ENCODE measurements around the gene CDK6.

The CDK6 gene

DNA sequence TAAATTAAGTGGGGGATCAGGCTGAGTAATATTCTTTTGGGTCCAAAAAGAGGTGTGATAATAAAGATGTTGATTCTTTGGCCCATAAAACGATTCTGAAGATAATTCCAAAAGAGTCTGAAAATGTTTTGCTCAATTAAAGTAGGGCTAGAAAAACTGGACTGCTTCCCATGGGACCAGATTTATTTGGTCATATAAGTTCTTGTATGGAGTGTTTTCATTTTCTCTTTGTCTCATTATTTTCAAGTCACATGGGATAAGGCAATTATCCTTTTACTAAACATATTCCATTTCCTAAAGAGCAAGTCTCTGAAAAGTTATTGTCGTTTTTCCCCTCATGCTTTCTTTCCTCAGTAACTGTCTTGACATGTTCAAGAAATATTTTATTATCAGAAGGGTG lies 41.5 kb downstream of the CDK6 start:
- no peak overlapping the region for H3K4me3 ChIP-seq (ENCODE audit: low read depth, low read length)
- no peak for DNase-seq (ENCODE audit: low read depth)
- TF ChIP-seq, protein P1, sequence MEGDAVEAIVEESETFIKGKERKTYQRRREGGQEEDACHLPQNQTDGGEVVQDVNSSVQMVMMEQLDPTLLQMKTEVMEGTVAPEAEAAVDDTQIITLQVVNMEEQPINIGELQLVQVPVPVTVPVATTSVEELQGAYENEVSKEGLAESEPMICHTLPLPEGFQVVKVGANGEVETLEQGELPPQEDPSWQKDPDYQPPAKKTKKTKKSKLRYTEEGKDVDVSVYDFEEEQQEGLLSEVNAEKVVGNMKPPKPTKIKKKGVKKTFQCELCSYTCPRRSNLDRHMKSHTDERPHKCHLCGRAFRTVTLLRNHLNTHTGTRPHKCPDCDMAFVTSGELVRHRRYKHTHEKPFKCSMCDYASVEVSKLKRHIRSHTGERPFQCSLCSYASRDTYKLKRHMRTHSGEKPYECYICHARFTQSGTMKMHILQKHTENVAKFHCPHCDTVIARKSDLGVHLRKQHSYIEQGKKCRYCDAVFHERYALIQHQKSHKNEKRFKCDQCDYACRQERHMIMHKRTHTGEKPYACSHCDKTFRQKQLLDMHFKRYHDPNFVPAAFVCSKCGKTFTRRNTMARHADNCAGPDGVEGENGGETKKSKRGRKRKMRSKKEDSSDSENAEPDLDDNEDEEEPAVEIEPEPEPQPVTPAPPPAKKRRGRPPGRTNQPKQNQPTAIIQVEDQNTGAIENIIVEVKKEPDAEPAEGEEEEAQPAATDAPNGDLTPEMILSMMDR (IDR thresholded peaks at IDR 0.05; ENCODE audit: insufficient read depth, low read depth, low read length, missing control alignments), result no peak

DNA sequence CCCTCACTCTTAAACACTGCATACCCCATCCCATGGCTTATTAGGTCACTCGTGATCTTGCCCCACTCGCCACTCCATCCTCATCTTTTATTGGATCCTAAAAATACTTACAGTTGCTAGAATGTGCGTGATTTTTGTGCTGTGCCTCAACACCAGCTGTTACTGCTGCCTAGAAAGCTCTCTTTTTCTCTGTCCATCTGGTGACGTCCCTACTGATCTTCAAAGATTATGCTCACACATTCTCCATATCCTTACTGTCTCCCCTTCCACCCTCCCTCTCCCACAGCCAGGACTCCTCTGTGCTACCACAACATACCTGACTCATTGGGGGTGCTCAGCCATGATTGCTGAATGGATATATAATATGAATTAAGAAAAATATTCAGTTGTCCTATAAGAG lies 42.0 kb downstream of the CDK6 start:
- TF ChIP-seq, protein P1 (IDR thresholded peaks at IDR 0.05; ENCODE audit: insufficient read depth, low read depth, low read length, missing control alignments), result no peak
- H3K4me3 ChIP-seq (ENCODE audit: low read depth, low read length), result no peak overlapping the region
- DNase-seq (ENCODE audit: low read depth), result no peak

DNA sequence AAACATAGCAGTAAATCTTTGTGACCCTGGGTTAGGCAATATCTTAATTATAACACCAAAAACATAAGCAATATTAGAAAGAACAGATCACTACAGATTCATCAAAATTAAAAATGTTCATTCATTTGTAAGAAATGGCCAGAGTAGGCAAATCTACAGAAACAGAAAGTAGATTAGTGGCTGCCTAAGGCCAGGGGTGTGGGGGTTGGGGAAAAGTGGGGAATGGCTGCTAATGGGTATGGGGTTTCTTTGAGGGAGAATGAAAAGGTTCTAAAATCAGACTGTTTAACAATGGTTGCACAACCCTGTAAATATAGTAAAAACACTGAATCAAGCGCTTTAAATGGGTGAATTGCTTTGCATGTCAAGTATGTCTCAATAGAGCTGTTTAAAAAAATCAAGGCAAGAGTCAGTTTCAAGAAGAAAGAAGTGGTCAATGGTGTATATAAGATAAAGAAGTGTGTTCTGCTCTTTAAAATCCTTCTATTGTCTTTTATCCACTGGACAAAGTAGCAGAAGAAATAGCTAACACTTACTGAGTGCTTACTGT lies 42.6 kb downstream of the CDK6 start:
- no peak for DNase-seq (ENCODE audit: low read depth)

DNA sequence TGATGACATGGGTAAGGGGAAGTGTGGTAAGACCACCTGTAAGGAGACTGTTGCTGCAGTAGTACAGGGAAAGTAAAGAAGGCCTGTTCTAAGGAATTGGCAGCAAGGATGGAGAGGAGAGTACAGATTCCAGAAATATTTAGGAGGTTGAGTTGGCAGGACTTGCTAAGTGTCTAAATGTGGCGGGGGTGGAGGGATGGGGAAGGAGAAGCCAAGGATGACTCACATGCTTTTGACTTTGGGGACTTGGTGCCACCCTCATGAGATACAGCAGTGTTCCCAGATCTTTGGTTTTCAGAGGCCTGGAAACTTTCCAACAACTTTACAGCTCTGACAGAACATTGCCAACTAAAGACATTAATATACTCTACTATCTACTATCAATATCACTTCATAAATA lies 45.4 kb downstream of the CDK6 start:
- TF ChIP-seq, protein P1 (IDR thresholded peaks at IDR 0.05; ENCODE audit: insufficient read depth, low read depth, low read length, missing control alignments), result no peak
- no peak for DNase-seq (ENCODE audit: low read depth)
- no peak overlapping the region for H3K4me3 ChIP-seq (ENCODE audit: low read depth, low read length)

More for the DNA sequence above, 42.6 kb downstream of the CDK6 start:
- H3K4me3 ChIP-seq (ENCODE audit: low read depth, low read length), result no peak overlapping the region
- TF ChIP-seq, protein P1 (IDR thresholded peaks at IDR 0.05; ENCODE audit: insufficient read depth, low read depth, low read length, missing control alignments), result no peak

DNA sequence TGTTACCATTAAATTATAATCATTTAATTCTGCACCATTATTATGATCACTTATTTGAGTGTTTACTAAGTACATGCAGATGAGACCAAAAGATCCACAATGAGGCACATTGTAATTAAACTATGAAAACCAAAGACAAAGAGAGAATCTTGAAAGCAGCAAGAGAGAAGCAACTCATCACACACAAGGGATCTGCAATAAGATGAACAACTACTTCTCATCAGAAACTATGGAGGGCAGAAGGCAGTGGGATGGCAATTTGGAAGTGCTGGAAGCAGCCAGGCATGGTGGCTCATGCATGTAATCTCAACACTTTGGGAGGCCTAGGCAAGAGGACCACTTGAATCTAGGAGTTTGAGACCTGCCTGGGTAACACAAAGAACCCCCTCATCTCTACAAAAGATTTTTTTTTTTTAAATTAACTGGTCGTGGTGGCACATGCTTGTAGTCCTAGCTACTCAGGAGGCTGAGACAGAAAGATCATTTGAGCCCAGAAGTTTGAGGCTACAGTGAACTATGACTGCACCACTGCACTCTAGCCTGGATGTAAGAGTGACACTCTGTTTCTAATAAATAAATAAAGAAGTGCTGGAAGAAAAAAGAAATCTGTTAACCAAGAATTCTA lies 47.7 kb downstream of the CDK6 start:
- H3K4me3 ChIP-seq (ENCODE audit: low read depth, low read length), result no peak overlapping the region
- DNase-seq (ENCODE audit: low read depth), result no peak
- TF ChIP-seq, protein P1 (IDR thresholded peaks at IDR 0.05; ENCODE audit: insufficient read depth, low read depth, low read length, missing control alignments), result no peak

DNA sequence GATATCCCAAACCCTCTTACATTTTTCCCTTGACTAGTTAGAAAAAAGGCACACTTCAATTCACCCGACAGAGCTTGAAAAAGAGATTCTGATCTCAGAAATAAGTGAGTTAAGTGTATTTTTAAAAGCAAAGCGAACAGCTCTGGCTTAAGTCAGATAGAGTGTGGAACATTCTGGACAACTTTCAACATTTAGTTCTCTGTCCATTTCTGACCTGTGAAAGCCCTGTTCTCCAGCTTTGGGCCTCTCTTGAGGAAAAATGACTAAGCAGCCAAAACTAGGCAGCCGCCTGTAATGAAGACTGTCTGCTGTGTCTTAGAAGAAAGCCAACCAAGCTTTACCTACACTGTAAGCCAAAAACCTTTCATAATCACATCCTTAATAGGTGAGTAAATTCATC lies 50.5 kb downstream of the CDK6 start:
- H3K4me3 ChIP-seq (ENCODE audit: low read depth, low read length), result no peak overlapping the region
- TF ChIP-seq, protein P1 (IDR thresholded peaks at IDR 0.05; ENCODE audit: insufficient read depth, low read depth, low read length, missing control alignments), result no peak
- DNase-seq (ENCODE audit: low read depth), result no peak

DNA sequence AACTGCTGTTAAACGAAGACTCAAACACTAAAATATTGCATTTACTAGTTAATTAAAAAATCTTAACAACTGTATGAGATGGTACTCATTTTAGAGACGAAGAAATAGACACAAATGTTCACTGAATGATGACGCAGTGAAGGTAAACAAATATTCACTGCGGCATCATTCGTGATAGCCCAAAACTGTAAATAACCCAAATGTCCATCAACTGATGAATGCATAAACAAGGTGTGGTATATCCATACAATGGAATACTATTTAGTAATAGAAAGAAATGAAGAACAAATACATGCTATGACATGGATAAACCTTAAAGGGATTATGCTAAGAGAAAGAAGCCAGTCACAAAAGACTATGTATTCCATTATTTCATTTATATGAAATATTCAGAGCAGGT lies 51.4 kb downstream of the CDK6 start:
- TF ChIP-seq, protein P1 (IDR thresholded peaks at IDR 0.05; ENCODE audit: insufficient read depth, low read depth, low read length, missing control alignments), result no peak
- no peak overlapping the region for H3K4me3 ChIP-seq (ENCODE audit: low read depth, low read length)
- DNase-seq (ENCODE audit: low read depth), result no peak

Data from GM12865 (cell line).